HG02759 (cell line): ENCODE data around the gene MINK1.
"Not testable (repeated sequence)": the region's sequence is repeated elsewhere in the genome, so short reads cannot be mapped to it uniquely, and the experiment has no call there.

Source experiments
- ATAC-seq: cut with Tn5 transposase; IDR thresholded peaks from one replicate; pipeline ENCODE4 v1.9.1; 2021; ENCODE audit warnings: mild to moderate bottlenecking, moderate library complexity; ENCODE audit not compliant: unreplicated experiment

Gene MINK1

DNA sequence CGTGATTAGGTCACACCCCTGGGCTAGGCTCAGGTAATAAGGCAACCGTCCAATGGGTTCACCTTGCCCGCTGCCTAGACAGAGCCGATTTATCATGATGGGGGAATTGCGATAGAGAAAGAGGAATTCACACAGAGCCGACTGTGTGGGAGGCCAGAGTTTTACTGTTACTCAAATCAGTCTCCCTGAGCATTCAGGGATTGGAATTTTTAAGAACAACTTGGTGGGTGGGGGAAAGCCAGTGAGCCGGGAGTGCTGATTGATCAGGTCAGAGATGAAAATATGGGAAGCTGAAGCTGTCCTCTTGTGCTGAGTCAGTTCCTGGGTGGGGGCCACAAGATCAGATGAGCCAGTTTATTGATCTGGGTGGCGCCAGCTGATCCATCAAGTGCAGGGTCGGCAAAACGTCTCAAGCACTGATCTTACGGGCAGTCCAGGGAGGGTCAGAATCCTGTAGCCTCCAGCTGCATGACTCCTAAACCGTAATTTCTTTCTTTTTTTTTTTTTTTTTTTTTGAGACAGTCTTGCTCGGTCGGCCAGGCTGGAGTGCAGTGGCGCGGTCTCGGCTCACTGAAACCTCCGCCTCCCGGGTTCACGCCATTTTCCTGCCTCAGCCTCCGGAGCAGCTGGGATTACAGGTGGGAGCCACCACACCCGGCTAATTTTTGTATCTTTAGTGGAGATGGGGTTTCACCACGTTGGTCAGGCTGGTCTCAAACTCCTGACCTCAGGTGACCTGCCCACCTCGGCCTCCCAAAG is 93.6 kb downstream of the MINK1 start:
- not testable (repeated sequence) for ATAC-seq

DNA sequence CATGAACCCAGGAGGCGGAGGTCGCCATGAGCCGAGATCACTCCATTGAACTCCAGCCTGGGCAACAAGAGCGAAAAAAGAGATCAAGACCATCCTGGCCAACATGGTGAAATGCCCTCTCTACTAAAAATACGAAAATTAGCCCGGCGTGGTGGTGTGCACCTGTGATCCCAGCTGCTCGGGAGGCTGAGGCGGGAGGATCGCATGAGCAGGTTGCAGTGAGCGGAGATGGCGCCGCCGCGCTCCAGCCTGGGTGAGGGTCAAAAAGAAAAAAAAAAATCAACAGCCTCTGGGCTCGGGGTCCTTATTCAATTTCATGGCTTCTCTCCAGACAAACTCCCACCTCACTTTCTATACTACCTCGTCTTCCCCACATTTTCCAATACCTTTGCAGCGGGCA is 95.7 kb downstream of the MINK1 start:
- no peak for ATAC-seq

DNA sequence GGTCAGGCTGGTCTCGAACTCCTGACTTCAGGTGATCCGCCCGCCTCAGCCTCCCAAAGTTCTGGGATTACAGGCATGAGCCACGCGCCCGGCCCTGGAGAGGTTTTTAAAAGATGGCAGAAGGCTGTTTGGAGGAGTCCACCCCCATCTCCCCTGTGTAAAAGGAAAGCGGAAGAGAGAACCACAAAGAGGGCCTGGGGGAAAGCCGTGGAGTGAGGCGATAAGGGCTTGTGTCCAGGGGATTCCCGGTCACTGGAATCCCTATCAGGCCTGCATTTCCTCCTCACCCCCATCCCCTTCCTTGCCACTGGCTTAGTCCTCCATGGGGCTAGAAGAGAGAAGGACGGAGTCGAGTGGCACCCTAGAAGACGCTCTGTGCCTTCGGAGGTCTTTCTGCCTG is 98.8 kb downstream of the MINK1 start, which contains the start of gene GP1BA:
Gene GP1BA (plus strand): TSS at position 315 of the 400 bp plus-strand sequence. CDS start 328 bp downstream, outside the sequence.
- ATAC-seq: no peak

DNA sequence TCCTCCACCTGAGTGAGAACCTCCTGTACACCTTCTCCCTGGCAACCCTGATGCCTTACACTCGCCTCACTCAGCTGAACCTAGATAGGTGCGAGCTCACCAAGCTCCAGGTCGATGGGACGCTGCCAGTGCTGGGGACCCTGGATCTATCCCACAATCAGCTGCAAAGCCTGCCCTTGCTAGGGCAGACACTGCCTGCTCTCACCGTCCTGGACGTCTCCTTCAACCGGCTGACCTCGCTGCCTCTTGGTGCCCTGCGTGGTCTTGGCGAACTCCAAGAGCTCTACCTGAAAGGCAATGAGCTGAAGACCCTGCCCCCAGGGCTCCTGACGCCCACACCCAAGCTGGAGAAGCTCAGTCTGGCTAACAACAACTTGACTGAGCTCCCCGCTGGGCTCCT is 99.6 kb downstream of the MINK1 start:
- no peak for ATAC-seq

DNA sequence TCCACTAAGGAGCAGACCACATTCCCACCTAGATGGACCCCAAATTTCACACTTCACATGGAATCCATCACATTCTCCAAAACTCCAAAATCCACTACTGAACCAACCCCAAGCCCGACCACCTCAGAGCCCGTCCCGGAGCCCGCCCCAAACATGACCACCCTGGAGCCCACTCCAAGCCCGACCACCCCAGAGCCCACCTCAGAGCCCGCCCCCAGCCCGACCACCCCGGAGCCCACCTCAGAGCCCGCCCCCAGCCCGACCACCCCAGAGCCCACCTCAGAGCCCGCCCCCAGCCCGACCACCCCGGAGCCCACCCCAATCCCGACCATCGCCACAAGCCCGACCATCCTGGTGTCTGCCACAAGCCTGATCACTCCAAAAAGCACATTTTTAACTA is 100.5 kb downstream of the MINK1 start:
- ATAC-seq: no peak

DNA sequence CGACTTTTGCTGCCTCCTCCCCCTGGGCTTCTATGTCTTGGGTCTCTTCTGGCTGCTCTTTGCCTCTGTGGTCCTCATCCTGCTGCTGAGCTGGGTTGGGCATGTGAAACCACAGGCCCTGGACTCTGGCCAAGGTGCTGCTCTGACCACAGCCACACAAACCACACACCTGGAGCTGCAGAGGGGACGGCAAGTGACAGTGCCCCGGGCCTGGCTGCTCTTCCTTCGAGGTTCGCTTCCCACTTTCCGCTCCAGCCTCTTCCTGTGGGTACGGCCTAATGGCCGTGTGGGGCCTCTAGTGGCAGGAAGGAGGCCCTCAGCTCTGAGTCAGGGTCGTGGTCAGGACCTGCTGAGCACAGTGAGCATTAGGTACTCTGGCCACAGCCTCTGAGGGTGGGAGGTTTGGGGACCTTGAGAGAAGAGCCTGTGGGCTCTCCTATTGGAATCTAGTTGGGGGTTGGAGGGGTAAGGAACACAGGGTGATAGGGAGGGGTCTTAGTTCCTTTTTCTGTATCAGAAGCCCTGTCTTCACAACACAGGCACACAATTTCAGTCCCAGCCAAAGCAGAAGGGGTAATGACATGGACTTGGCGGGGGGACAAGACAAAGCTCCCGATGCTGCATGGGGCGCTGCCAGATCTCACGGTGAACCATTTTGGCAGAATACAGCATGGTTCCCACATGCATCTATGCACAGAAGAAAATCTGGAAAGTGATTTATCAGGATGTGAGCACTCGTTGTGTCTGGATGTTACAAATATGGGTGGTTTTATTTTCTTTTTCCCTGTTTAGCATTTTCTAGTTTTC is 101.2 kb downstream of the MINK1 start:
- no peak for ATAC-seq

DNA sequence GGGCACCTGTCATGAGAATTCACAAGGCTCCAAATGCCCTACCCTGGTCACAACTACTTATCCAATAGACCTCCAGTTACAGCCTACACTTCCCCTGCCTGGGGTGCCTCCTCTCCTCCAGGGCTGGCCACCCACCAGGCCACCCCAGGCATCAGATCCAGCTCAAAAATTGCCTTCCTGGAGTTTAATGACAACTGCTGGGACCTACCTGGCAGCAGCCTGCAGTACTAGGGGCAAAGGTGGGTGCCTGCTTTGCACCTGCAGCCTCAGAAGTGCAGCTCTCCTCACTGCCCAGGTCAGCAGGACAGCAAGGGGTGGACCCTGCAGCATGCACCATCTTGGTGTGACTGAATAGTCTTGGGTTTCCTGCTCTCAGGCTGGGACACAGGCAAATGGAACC is 102.5 kb downstream of the MINK1 start:
- ATAC-seq: no peak

DNA sequence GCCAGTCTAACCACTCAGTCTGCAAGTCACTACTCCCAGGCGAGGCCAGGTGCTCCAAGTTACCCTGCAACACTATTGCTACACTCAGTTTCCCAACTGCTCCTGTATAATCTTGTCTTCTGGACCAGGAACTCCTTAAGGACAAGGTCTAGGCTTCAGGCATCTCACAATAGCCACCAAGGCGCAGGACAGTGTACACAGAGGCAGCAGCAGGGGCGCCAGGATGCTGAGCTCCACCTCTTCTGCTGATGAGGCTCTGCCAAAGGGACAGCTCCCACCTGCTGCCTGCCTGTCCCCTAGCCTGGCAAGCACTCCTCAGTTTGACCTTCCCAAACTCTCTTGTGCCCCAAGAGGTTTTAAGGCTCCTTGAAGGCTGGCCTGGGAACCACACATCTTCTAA is 103.3 kb downstream of the MINK1 start:
- no peak for ATAC-seq

DNA sequence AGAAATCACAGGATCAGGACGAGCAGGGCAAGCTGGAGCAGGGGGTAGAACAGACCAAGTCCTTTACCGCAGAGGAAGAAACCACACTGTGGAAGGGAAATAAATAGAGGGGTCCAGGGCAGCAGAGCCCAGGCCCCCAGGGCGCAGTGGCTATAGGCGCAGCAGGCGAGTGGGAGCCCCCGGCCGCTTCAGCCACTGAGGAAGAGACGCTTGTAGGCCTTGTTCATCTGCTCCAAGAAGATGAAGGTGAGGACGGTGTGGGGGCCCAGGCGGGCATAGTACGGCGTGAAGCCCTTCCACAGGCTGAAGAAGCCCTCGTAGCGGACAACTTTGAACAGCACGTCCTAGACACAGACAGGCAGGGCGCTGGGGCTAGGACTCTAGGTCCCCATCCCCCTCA is 104.4 kb downstream of the MINK1 start:
- ATAC-seq: no peak

DNA sequence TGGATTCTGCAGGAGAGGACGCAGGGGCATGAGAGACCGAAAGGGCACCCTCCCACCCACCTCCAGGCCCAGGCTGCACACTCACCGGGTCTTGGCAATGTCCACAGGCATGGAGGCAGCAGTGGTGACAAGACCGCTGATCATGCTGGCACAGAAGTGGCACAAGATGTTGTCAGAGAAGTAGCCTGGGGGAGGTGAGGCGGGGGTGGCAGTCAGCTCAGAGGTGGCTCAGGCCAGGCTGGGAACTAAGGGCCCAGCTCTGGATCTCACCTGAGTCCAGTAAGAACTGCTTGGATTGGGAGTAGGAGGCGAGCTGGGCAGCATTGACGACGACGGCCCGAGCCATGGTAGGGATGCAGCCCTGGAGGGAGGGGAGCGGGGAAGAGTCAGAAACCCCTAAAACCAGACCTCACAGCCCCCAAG is 104.9 kb downstream of the MINK1 start:
- ATAC-seq: no peak

DNA sequence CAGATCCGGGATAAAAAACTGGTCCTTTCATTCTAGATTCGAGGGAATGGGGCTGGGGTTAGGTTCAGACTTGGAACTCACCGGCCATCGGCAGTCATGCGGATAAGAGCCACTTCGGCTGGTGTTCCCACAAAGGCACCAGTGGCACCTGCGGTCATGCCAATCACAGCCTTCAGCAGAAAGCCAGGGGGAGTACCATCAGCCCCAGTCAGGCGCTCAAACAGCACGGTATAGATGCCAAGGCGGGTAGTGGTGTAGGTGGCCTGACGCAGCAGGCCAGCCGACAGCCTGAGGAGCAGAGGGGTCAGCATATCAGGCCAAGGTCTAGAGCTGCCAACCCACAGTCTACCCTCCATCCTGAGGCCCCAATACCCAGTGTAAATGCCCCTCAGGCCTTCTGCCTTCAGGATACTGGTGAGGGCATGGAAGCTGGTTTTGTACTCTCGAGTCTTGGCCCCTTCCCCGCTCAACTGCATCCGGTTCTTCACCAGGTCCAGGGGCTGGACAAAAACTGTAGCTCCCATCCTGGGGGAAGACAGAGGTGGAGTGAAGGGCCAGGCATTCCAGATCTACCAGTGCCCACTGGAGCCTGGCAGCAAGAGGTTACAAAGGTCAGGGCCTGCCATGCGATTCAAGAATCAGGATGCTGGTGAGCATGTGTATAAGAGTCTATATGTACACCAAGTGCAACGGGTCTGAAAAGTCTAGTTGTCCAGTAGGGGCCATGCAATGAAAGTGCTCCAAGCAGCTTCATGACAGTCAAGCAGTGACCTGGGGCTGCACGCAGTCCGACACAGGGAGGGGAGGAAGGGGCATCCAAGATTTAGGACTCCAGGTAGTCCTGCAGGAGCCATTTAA is 105.8 kb downstream of the MINK1 start:
- no peak for ATAC-seq

DNA sequence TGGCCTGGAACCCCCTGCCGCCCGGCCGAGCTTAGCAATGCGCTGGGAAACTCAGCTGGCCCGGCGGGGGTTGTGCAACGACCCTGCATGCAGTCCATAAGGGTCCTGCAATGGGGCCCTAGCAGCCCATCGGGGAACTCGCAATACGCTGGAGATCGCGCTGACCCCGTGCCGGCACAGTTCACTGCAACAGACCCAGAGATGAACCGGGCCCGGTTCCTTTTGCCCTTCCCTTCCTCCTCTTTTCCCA is 106.3 kb downstream of the MINK1 start:
- ATAC-seq: peak; percentile 7

DNA sequence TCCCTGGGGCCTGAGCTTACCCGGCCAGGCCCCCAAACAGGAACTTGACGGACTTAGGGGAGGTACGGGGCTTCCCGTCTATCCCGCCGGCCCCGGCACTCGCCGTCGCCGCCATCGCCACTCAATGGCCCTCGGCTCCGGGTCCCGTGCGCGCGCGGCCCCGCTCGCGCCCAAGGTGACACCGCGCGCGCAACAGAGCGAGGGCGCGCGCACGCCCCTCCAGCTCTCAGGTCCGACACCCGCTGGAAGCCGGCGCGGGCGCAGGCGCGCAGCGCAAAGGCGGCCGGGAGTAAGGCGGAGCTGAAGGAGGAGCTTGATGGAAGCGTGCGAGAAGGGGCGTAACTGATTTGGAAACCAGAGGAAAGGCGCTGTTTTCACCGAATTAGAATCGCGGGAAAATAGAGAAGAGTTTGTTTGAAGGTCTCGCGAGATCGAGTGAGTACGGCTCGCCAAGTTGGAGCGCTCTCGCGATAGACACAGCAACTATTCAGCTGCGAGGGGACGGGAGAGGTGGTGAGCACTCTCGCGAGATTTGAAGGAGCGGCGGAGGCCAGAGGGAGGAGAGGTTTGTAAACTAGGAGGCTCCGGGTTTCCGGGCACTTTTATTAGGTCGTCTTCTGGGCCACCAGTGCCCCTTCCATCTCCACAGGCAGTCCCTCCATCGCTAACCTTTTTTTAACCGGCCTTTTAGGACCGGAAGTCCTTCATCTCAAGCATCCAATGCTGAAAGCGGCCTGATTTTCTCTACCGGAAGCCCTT is 106.8 kb downstream of the MINK1 start, which contains the start of the genes RNF167 and SLC25A11:
Gene RNF167 (plus strand): TSS at position 473 of the 759 bp plus-strand sequence. CDS start 642 bp downstream, outside the sequence.
Gene SLC25A11 (minus strand): TSS at position 251 of the 759 bp plus-strand sequence. CDS start 136 bp downstream, at position 115.
- peak; percentile 83 for ATAC-seq

DNA sequence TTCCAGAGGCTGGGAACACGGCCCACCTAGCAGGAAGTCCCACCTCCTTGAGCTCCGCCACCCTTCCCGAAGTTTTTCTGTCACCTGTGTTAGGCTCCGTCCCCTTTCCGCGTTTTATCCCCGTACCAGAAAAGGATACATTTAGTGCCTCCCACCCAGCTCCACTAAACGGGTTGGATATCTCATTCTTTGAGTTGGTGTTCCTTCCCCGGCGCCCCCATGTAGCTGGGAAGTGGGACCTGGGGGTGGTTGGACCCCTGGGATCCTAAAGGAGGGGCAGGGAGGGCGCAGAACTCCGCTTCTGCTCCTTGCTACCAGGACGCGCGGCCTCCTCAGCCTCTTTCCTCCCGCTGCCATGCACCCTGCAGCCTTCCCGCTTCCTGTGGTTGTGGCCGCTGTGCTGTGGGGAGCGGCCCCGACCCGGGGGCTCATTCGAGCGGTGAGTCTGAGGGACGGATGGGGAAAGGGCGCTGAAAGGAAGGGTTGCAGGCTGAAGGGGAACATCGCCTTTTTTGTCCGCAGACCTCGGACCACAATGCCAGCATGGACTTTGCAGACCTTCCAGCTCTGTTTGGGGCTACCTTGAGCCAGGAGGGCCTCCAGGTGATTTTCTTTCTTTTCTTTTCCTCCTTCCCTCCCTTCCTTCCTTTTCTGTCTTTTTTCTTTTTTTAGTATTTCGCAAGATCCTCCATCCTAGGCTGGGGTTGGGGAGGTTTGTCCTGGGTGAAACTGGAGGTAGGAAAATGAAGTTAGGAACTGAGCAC is 107.6 kb downstream of the MINK1 start:
- ATAC-seq: peak; percentile 18

DNA sequence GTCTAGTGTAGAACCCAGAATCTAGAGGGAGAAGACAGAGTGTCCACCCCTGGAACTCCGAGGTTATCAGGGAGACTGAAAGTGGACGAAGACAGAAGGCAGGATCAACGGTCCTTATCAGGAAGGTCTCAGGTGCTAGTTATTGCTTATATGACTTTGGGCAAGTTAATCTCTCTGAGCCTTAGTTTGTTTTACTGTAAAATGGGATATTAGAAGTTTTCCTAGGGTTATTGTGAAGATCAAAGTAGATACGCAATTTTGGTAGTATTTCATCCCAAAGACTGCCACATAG is 108.1 kb downstream of the MINK1 start:
- no peak for ATAC-seq

DNA sequence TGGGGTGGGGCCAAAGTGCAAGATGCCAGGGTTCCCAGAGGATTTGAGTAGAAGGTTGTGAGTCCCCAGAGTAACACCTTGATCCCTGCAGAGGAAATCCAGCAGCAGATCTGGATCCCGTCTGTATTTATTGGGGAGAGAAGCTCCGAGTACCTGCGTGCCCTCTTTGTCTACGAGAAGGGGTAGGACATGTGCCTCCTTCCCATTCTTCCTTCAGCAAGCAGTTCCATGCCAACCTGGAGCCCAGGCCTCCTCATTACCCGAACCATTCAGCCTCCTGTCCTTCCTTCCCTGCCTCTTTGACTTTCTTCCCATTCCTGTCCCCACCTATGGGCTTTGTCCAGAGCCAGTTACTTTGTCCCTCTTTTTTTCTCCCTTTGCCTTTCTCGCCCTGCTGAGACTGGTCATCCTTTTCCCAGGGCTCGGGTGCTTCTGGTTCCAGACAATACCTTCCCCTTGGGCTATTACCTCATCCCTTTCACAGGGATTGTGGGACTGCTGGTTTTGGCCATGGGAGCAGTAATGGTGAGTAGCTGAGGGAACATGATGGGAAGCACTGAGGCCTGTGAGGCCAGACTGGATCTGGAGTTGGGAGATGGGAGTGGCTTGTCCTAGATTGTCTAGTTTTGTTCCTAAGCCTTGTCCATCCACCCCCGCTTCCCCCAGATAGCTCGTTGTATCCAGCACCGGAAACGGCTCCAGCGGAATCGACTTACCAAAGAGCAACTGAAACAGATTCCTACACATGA is 109.8 kb downstream of the MINK1 start:
- ATAC-seq: no peak

DNA sequence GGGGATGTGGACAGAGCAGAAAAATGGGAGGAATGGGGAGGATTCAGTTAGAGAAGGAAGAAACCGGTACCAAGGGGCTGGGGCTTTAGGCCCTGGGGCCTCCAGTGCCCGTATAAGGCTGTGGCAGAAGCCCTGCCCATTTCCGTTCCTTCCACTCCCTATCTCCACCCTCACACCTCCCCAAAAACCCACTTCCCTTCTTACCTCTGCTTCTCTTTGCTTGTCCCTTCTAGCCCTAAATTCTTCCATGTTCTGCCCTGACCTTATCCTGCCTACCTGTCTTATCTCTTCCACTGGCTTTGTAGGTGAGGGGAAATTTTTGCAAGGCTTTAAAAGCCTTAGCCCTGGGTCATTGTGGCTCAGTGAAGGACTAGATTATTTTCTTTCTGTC is 111.0 kb downstream of the MINK1 start:
- no peak for ATAC-seq

DNA sequence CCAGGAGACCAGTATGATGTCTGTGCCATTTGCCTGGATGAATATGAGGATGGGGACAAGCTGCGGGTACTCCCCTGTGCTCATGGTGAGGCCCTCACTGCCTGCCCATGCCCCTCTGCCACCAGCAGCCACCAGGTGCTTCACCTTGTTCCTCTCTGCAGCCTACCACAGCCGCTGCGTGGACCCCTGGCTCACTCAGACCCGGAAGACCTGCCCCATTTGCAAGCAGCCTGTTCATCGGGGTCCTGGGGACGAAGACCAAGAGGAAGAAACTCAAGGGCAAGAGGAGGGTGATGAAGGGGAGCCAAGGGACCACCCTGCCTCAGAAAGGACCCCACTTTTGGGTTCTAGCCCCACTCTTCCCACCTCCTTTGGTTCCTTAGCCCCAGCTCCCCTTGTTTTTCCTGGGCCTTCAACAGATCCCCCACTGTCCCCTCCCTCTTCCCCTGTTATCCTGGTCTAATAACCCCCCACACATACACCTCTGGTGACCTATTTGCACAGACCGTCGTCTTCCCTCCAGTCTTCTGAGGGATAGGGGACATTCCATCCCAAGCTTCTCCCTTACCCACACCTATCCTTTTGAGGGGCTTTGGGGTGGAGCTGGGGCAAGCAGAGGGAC is 111.5 kb downstream of the MINK1 start:
- no peak for ATAC-seq
